SK-N-SH (cell line): ENCODE data around the gene SELENOS. TPM values are rescaled to one million over a fixed set of nuclear protein-coding genes. Genes with fewer than 3 reads are reported as not detected.

ENCODE experiments used
- CTCF ChIA-PET: fragments of 300-600, 350-600 bp; formaldehyde crosslinking; extraction: SDS; loops from one replicate; lab custom pipeline; 2021; lab: Yijun Ruan, JAX
- POLR2A ChIA-PET: fragments of 350-600 bp; sonication (Branson Sonifier 250); formaldehyde crosslinking; extraction: SDS; loops from one replicate; lab custom pipeline; 2020; ENCODE audit warnings: antibody characterized with exemption, inconsistent platforms; lab: Yijun Ruan, JAX
- DNase-seq: peaks from one replicate; pipeline ENCODE4 v3.0.0; 2012
- H2AFZ ChIP-seq: fragments of 200-600 bp; sonication (generic); 2 replicates; pipeline ENCODE4 v1.8.1; 2016; ENCODE audit warnings: antibody characterized with exemption, mild to moderate bottlenecking, low read depth
- H3F3A ChIP-seq: fragments of 200-600 bp; sonication (generic); replicated peaks from 2 replicates; pipeline ENCODE3; 2016; ENCODE audit warnings: antibody characterized with exemption, mild to moderate bottlenecking; ENCODE audit not compliant: insufficient read depth
- H3K27ac ChIP-seq, 2 experiments: fragments of 200-500 bp in 1 of 2; fragments of 200-600 bp in 1 of 2; sonication (Bioruptor generic) in 1 of 2; sonication (generic), shearing (Covaris generic) in 1 of 2; 2 replicates each; pipeline versions ENCODE4 v1.5.1 to v1.6.1; 2014 to 2016; ENCODE audit warnings: low read depth in 2 of 2, inconsistent platforms in 1 of 2, low read length in 1 of 2, mild to moderate bottlenecking in 1 of 2, mixed read lengths in 1 of 2
- H3K27me3 ChIP-seq: fragments of 200-600 bp; sonication (generic), shearing (Covaris generic); 2 replicates; pipeline ENCODE4 v1.6.1; 2016; ENCODE audit warnings: mixed run types; ENCODE audit not compliant: insufficient read depth
- H3K36me3 ChIP-seq, 2 experiments: fragments of 200-500 bp in 1 of 2; fragments of 200-600 bp in 1 of 2; sonication (Bioruptor generic) in 1 of 2; sonication (generic) in 1 of 2; replicated peaks in 1 of 2; 2 replicates each; pipeline versions ENCODE3 to v1.5.1; 2014 to 2016; ENCODE audit warnings: low read length in 1 of 2, mild to moderate bottlenecking in 1 of 2; ENCODE audit not compliant: insufficient read depth in 2 of 2, control insufficient read depth in 1 of 2
- H3K4me1 ChIP-seq, 2 experiments: fragments of 200-500 bp in 1 of 2; fragments of 200-600 bp in 1 of 2; sonication (Bioruptor generic) in 1 of 2; sonication (generic), shearing (Covaris generic) in 1 of 2; 2 replicates each; pipeline versions ENCODE4 v1.5.1 to v1.6.1; 2014 to 2016; ENCODE audit warnings: low read depth in 1 of 2, low read length in 1 of 2, mixed run types in 1 of 2; ENCODE audit not compliant: insufficient read depth in 2 of 2, control insufficient read depth in 1 of 2
- H3K4me2 ChIP-seq: fragments of 200-600 bp; sonication (generic), shearing (Covaris generic); 2 replicates; pipeline ENCODE4 v1.6.1; 2017; ENCODE audit warnings: mixed run types
- H3K4me3 ChIP-seq, 2 experiments: fragments of 200-500 bp in 1 of 2; fragments of 200-600 bp in 1 of 2; sonication (Bioruptor generic) in 1 of 2; sonication (generic), shearing (Covaris generic) in 1 of 2; 2 replicates each; pipeline versions ENCODE4 v1.5.1 to v1.8.1; 2014 to 2016; ENCODE audit warnings: low read depth in 2 of 2, inconsistent platforms in 1 of 2, low read length in 1 of 2, mild to moderate bottlenecking in 1 of 2, mixed read lengths in 1 of 2, moderate library complexity in 1 of 2
- H3K79me2 ChIP-seq: fragments of 200-600 bp; sonication (generic); 2 replicates; pipeline ENCODE4 v1.8.1; 2017; ENCODE audit warnings: mild to moderate bottlenecking; ENCODE audit not compliant: insufficient read depth
- H3K9ac ChIP-seq: fragments of 200-600 bp; sonication (generic); 2 replicates; pipeline ENCODE4 v1.6.1; 2017; ENCODE audit warnings: mixed run types
- H3K9me2 ChIP-seq: fragments of 200-600 bp; sonication (generic); 2 replicates; pipeline ENCODE4 v1.6.1; 2017; ENCODE audit warnings: mixed run types
- H3K9me3 ChIP-seq: fragments of 200-600 bp; sonication (generic); 2 replicates; pipeline ENCODE4 v1.6.1; 2017; ENCODE audit warnings: mixed run types, mild to moderate bottlenecking, moderate library complexity
- H4K20me1 ChIP-seq: fragments of 200-600 bp; sonication (generic); 2 replicates; pipeline ENCODE4 v1.6.1; 2017; ENCODE audit warnings: mild to moderate bottlenecking, mixed run types; ENCODE audit not compliant: insufficient read depth
- CHD2 ChIP-seq: fragments of 150-350 bp; IDR thresholded peaks from 2 replicates; pipeline ENCODE4 v1.6.1; 2018; ENCODE audit warnings: low read length; ENCODE audit not compliant: partially characterized antibody
- CTCF ChIP-seq: fragments of 200-600 bp; sonication (generic); IDR thresholded peaks from 2 replicates; pipeline ENCODE4 v1.6.1; 2017; ENCODE audit warnings: antibody characterized with exemption, mild to moderate bottlenecking, moderate library complexity
- EP300 ChIP-seq, 2 experiments: IDR thresholded peaks; 2 replicates each; pipeline versions ENCODE4 v1.4.0 to v1.6.1; 2012; ENCODE audit warnings: borderline replicate concordance in 1 of 2, low read depth in 1 of 2, low read length in 1 of 2
- FOSL2 ChIP-seq: IDR thresholded peaks from 2 replicates; pipeline ENCODE4 v1.4.0; 2012; ENCODE audit warnings: low read depth, mild to moderate bottlenecking, moderate library complexity, borderline replicate concordance
- FOXJ3 ChIP-seq: sonication (generic); formaldehyde crosslinking; IDR thresholded peaks from 2 replicates; pipeline ENCODE4 v1.5.1; 2020; ENCODE audit warnings: mild to moderate bottlenecking, missing genetic modification reagents
- GATA2 ChIP-seq: sonication (generic); formaldehyde crosslinking; IDR thresholded peaks from 2 replicates; pipeline ENCODE4 v1.5.0; 2020; ENCODE audit warnings: mild to moderate bottlenecking, missing genetic modification reagents
- JUND ChIP-seq: IDR thresholded peaks from 2 replicates; pipeline ENCODE4 v1.4.0; 2012
- MAX ChIP-seq: IDR thresholded peaks from 2 replicates; pipeline ENCODE4 v1.4.0; 2012; ENCODE audit warnings: low read depth
- MEF2A ChIP-seq: IDR thresholded peaks from 2 replicates; pipeline ENCODE4 v1.4.0; 2012; ENCODE audit warnings: low read depth, borderline replicate concordance
- MXI1 ChIP-seq: IDR thresholded peaks from 2 replicates; pipeline ENCODE4 v1.6.1; 2012; ENCODE audit warnings: mild to moderate bottlenecking, low read depth, low read length, improper control_type of control experiment
- NFIC ChIP-seq: IDR thresholded peaks from 2 replicates; pipeline ENCODE4 v1.4.0; 2012; ENCODE audit warnings: borderline replicate concordance
- NRF1 ChIP-seq: IDR thresholded peaks from 2 replicates; pipeline ENCODE4 v1.6.1; 2012; ENCODE audit warnings: low read depth, mild to moderate bottlenecking, low read length
- PBX3 ChIP-seq: IDR thresholded peaks from 2 replicates; pipeline ENCODE4; 2012
- REST ChIP-seq: IDR thresholded peaks from 2 replicates; pipeline ENCODE4 v1.6.1; 2012; ENCODE audit warnings: mild to moderate bottlenecking, low read depth, low read length, moderate library complexity
- RXRA ChIP-seq: IDR thresholded peaks from 2 replicates; pipeline ENCODE4 v1.4.0; 2012; ENCODE audit warnings: low read depth, mild to moderate bottlenecking, borderline replicate concordance
- SIN3A ChIP-seq: IDR thresholded peaks from 2 replicates; pipeline ENCODE4 v1.6.1; 2012; ENCODE audit warnings: low read depth, mild to moderate bottlenecking, low read length, moderate library complexity, borderline replicate concordance
- TCF12 ChIP-seq: IDR thresholded peaks from 2 replicates; pipeline ENCODE4 v1.4.0; 2012
- USF1 ChIP-seq: IDR thresholded peaks from 2 replicates; pipeline ENCODE4 v1.4.0; 2012; ENCODE audit warnings: low read depth, borderline replicate concordance
- ZBTB33 ChIP-seq: IDR thresholded peaks from 2 replicates; pipeline ENCODE4 v1.4.0; 2012; ENCODE audit warnings: low read depth, borderline replicate concordance
- WGBS: methylation state at CpG from one replicate; pipeline ENCODE4 v1.1.6; 2017; ENCODE audit warnings: low lambda C conversion rate; 5-methylcytosine and 5-hydroxymethylcytosine counted together
- polyA plus RNA-seq, 3 experiments: library from polyadenylated mRNA; depleted of rRNA; stranded (reverse); fragments of >200 nt; gene quantifications; 2 replicates each; pipeline ENCODE4 v1.2.3, GENCODE V29; 2012

Gene SELENOS
- polyA plus RNA-seq, 1 of the 3 experiments (the other 2 are of a cell fraction) = 101 TPM

GRCh38 chr15:101246824-101247745, 30.2 kb downstream of the SELENOS start:
- TF ChIP-seq FOSL2 = no peak
- TF ChIP-seq ZBTB33 = no peak
- TF ChIP-seq NRF1 = no peak
- no peak for TF ChIP-seq MXI1
- TF ChIP-seq FOXJ3 = no peak
- no peak for TF ChIP-seq CHD2
- TF ChIP-seq SIN3A = no peak
- TF ChIP-seq TCF12 = no peak
- TF ChIP-seq MEF2A = no peak
- TF ChIP-seq PBX3 = no peak
- no peak for TF ChIP-seq GATA2 (CRISPR knock-in tag)
- no peak for TF ChIP-seq EP300 (IDR thresholded peaks at IDR 0.05; ENCODE audit: borderline replicate concordance in 1 of 2, low read depth in 1 of 2, low read length in 1 of 2)
- no peak for TF ChIP-seq JUND
- no peak for TF ChIP-seq MAX
- no peak for TF ChIP-seq CTCF
- TF ChIP-seq NFIC = no peak
- no peak for TF ChIP-seq RXRA
- TF ChIP-seq USF1 = no peak
- no peak for TF ChIP-seq REST
- no peak for DNase-seq
- ChIA-PET POLR2A (interaction anchor here (0.6 to 1.2 kb wide), 3 partner anchors 98 to 159 kb away, joined by 3 read pairs; no protein-coding TSS in a partner anchor), CTCF (interaction anchor here (1.7 to 12.8 kb wide), 3 partner anchors 25 to 158 kb away, joined by 4 to 190 read pairs (median 5); no protein-coding TSS in a partner anchor)
- peaks cover 0 to 18% of the 10 kb centered on the region in 2 experiments for H3K36me3 ChIP-seq
- H3K9me2 ChIP-seq = no peaks in the 10 kb centered on the region
- no peaks in the 10 kb centered on the region for H3K9me3 ChIP-seq
- H3K27me3 ChIP-seq = no peaks in the 10 kb centered on the region
- 91% methylated on average over 10 of the region's 10 CpGs for WGBS
- H4K20me1 ChIP-seq = peaks cover 87% of the 10 kb centered on the region
- no peaks in the 10 kb centered on the region for H3F3A ChIP-seq
- H3K27ac ChIP-seq = peak overlapping the region in 1 of 2 experiments; percentile 9; a peak in 1 of 4 replicates
- peaks cover 7 to 39% of the 10 kb centered on the region in 2 experiments; a peak in 2 of 4 replicates for H3K4me1 ChIP-seq
- no peak overlapping the region for H3K9ac ChIP-seq
- peaks cover 90% of the 10 kb centered on the region for H3K79me2 ChIP-seq
- H3K4me2 ChIP-seq = no peak overlapping the region
- no peak overlapping the region for H2AFZ ChIP-seq
- H3K4me3 ChIP-seq = no peak overlapping the region
